ENCODE measurements around the gene PDC.

DNA sequence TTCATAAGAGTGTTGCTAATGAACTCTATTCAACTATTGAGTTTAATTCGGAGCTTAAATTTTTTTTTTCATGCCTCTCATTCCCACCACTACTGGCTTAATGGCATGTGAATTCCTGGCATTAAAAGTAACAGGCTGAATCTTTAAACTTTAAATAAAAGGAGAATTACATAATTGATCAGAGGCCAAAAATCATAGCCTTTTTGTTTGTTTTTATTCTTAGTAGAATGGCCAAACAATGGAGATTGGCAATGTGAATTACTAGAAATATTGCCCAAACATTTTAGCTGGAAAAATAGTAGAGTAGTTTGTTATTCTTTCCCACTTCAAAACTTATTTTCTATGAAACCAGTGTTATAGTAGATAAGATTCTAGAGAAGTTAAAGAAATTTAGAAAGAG, 25.1 kb upstream of the PDC start:
- TF ChIP-seq, protein P1, sequence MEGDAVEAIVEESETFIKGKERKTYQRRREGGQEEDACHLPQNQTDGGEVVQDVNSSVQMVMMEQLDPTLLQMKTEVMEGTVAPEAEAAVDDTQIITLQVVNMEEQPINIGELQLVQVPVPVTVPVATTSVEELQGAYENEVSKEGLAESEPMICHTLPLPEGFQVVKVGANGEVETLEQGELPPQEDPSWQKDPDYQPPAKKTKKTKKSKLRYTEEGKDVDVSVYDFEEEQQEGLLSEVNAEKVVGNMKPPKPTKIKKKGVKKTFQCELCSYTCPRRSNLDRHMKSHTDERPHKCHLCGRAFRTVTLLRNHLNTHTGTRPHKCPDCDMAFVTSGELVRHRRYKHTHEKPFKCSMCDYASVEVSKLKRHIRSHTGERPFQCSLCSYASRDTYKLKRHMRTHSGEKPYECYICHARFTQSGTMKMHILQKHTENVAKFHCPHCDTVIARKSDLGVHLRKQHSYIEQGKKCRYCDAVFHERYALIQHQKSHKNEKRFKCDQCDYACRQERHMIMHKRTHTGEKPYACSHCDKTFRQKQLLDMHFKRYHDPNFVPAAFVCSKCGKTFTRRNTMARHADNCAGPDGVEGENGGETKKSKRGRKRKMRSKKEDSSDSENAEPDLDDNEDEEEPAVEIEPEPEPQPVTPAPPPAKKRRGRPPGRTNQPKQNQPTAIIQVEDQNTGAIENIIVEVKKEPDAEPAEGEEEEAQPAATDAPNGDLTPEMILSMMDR (IDR thresholded peaks at IDR 0.05), result no peak
- TF ChIP-seq CHD4 (IDR thresholded peaks at IDR 0.05; ENCODE audit: borderline replicate concordance), result no peak
- TF ChIP-seq POLR2A (IDR thresholded peaks at IDR 0.05; ENCODE audit: low read length), result no peak
- no peak for TF ChIP-seq EHMT2 (IDR thresholded peaks at IDR 0.05; ENCODE audit: low read depth)
- no peak for TF ChIP-seq HEYL (CRISPR knock-in tag; IDR thresholded peaks at IDR 0.05)
- TF ChIP-seq, protein P2, sequence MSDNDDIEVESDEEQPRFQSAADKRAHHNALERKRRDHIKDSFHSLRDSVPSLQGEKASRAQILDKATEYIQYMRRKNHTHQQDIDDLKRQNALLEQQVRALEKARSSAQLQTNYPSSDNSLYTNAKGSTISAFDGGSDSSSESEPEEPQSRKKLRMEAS (IDR thresholded peaks at IDR 0.05), result no peak
- TF ChIP-seq JUNB (IDR thresholded peaks at IDR 0.05), result no peak
- TF ChIP-seq KDM1A (IDR thresholded peaks at IDR 0.05; ENCODE audit: low read depth), result no peak
- TF ChIP-seq, protein P3, sequence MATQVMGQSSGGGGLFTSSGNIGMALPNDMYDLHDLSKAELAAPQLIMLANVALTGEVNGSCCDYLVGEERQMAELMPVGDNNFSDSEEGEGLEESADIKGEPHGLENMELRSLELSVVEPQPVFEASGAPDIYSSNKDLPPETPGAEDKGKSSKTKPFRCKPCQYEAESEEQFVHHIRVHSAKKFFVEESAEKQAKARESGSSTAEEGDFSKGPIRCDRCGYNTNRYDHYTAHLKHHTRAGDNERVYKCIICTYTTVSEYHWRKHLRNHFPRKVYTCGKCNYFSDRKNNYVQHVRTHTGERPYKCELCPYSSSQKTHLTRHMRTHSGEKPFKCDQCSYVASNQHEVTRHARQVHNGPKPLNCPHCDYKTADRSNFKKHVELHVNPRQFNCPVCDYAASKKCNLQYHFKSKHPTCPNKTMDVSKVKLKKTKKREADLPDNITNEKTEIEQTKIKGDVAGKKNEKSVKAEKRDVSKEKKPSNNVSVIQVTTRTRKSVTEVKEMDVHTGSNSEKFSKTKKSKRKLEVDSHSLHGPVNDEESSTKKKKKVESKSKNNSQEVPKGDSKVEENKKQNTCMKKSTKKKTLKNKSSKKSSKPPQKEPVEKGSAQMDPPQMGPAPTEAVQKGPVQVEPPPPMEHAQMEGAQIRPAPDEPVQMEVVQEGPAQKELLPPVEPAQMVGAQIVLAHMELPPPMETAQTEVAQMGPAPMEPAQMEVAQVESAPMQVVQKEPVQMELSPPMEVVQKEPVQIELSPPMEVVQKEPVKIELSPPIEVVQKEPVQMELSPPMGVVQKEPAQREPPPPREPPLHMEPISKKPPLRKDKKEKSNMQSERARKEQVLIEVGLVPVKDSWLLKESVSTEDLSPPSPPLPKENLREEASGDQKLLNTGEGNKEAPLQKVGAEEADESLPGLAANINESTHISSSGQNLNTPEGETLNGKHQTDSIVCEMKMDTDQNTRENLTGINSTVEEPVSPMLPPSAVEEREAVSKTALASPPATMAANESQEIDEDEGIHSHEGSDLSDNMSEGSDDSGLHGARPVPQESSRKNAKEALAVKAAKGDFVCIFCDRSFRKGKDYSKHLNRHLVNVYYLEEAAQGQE (IDR thresholded peaks at IDR 0.05), result no peak
- TF ChIP-seq RCOR1 (IDR thresholded peaks at IDR 0.05; ENCODE audit: low read depth, low read length), result no peak
- no peak for TF ChIP-seq RNF2 (IDR thresholded peaks at IDR 0.05; ENCODE audit: borderline replicate concordance, low read depth)
- no peak for TF ChIP-seq PHF8 (IDR thresholded peaks at IDR 0.05; ENCODE audit: borderline replicate concordance, low read depth)
- no peak for TF ChIP-seq CHD2 (IDR thresholded peaks at IDR 0.05; ENCODE audit: low read length, partially characterized antibody)
- TF ChIP-seq BHLHE40 (IDR thresholded peaks at IDR 0.05; ENCODE audit: low read depth, low read length), result no peak
